Skin epidermis (tissue), 12 donors: ENCODE measurements around the gene CCK.

Experiments used
- H3K27ac ChIP-seq, 21 experiments: fragments of 200-600 bp; sonication (generic) in 11 of 21; one replicate each; pipeline ENCODE4 v1.5.0; 2020; ENCODE audit warnings: mild to moderate bottlenecking in 3 of 21, inconsistent platforms in 2 of 21, moderate library complexity in 2 of 21
- H3K4me3 ChIP-seq, 7 experiments: fragments of 200-600 bp; sonication (generic) in 2 of 7; one replicate each; pipeline ENCODE4 v1.5.0; 2020; ENCODE audit warnings: inconsistent platforms in 2 of 7, mild to moderate bottlenecking in 2 of 7, moderate library complexity in 1 of 7

CCK gene

DNA sequence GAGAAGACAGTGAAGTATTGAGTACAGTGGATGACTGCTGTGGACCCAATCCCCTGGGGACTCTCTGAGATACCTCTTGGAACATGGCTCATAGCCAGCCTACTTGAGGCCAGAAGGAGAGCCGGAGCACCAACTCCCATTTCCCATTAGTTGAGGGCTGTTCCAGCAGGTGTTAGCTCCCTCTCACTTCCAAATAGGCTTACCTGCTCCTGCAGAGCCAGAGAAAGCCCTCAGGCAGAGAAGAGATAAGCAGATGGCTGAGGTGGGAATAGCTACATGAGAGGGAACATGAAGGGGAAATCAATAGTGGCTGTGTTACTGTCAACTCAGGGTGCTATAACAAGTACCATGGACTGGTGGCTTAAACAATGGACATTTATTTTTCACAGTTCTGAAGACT, 4.6 kb upstream of the CCK start:
- Histone ChIP-seq H3K27ac (no peak overlapping the region), H3K4me3 (no peak overlapping the region)

DNA sequence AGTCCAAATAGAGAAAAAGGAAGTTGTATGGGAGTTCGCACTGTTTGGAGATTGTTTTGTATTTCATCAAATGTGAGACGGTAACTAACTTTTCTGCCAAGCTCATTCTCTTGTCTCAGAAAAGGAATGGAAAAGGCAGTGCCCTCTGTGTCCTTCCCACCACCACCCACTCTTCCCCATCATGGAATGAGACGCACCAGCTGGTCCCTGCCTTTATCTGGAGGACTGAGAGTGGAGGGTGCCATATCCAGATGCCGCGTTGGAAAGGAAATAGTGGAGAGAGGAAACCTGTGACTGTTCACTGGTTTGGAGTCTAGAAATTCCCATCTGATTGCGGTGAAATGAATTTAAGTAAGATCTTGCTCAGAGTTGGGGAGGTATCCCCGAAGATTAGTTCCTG, 3.7 kb upstream of the CCK start:
- H3K27ac ChIP-seq, result no peak overlapping the region
- no peak overlapping the region for H3K4me3 ChIP-seq

DNA sequence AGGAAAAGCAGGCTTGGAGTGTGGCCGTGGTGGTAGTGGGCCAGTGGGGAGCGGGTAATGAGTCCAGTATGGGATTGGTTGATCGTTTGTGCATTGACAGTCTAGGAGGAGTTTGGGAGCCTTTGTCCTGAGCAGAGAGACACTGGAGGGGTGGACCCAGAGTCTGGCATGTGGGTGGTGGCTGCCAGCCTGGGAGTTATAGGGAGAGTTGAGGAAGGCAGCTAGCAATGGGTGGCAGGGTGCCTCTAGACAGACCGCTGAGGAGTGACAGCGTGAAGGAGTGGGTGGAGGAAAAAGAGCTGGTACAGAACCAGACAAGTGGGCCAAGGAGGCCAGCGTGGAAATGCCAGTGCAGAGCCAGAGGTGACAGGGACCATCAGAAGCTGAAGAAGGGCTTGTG, 1.9 kb upstream of the CCK start:
- H3K4me3 ChIP-seq, result no peak overlapping the region
- no peak overlapping the region for H3K27ac ChIP-seq

DNA sequence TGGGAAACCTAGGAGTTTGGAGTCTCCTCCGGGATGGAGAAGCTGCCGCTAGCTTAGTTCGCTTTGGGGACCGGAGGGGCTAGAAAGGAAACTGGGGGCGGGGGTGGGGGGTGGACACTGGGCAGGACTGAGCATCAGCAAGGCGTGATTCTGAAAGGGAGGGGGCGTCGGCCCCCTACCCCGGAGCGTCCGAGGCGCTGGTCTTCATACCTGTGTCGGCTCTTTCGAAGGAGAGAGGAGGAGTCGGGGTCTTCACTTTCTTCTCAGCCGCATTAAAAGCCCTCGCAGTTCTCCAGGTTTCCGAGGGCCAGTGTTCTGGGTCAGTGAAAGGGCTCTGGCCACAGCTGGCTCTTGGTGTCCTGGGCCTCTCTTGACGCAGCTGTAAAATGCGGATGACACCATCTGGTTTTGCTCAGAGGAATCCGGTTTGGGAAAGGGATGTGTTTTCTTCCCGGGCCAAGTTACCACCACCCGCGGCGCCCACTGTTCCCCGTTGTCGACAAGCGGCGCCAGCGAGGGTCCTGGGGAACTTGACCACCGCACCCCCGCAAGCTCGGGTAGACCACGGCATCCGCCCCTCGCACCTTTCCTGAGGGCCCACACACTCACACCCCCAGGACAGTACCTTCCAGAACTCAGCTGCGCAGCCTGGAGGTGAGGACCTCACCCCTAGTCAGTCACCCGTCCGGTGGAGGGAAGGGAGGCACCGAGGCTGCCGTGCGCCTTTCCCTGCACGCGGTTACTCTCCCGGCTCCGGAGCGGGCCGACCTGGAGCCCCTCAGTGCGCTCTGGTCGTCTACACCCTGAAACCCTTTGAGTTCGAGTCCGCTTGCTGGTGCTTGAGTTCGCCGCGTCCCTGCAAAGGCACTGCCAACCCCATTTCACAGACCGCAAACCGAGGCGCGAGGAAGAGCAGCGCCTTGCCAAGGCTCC, 660 bp downstream of the CCK start:
- no peak overlapping the region for H3K4me3 ChIP-seq
- no peak overlapping the region for H3K27ac ChIP-seq

DNA sequence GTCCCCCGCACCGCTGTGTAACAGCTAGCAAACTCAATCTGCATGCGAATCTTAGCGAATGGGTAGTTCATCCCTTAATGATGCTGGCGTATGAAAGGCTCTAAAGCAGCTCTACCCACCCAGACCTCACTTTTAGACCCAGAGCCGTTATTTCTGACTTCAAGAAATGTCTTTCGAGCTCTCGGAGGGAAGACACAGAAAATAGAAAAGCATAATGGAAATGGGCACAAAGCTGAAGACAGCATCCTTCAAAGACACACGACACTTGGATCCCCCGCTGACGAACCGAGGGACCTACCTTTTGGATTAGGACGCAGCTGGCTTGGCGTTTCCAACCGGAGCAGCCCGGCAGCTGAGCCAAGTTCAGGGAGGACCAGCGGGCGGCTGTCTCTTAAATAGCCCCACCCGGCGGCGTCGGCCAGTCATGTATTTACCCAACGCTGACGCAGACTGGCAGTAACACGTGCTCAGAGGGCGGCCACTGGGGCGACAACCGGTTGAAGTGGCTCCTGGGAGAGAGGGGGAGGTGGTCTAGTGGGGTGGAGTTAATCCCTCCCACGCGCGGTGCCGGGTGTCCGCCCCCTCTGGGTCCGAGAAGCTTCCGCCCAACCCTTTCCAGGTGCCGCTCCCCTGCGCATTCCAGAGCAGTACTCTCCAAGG, 1.5 kb downstream of the CCK start:
- Histone ChIP-seq H3K27ac (no peak overlapping the region), H3K4me3 (no peak overlapping the region)

DNA sequence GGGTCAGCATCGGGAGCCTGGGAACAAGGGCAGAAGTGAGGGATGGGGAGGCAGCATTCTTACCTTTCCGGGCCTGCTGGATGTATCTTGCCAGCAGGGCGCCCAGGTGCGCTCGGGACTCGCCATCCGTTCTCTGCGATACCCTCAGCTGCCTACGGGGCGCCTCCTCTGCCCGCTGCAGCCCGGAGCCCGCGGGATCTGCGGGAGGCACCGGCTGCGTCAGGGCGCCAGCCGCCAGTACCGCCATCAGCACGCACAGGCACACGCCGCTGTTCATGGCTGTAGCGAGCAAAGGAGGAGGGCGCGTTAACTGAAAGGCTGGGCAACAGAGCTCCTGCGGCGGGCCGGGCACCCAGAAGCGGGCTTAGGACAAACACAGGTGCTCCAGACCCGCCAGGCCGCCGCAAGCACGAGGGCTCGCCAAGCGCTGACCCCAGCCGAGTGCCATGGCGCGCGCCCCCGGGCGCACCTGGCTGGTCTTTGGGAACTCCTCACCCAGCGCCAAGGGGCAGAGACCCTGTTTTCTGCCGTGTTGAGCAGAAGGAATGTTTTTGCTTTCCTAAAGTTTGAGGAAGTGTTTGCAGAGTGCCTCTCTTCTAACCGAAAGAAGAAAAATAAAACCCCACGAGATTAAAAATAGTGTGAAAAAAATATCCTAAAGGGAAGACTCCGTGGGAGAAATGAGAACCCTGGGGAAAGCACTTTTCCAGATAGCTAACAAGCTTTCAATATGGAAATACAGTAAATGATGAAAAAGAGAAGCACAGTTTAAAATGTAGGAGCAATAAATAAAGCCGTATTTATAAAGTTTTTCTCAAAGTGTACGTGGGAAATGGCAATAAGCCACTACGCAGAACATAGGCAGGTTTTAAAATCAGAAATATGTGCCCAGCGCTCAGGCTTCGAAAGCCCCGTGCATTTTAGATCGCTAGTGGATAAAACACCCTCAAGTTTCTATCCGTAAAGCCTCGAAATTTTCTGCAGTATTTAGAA, 2.3 kb downstream of the CCK start:
- Histone ChIP-seq H3K27ac (no peak overlapping the region), H3K4me3 (peak overlapping the region in 1 of 7 experiments; percentile 7)

DNA sequence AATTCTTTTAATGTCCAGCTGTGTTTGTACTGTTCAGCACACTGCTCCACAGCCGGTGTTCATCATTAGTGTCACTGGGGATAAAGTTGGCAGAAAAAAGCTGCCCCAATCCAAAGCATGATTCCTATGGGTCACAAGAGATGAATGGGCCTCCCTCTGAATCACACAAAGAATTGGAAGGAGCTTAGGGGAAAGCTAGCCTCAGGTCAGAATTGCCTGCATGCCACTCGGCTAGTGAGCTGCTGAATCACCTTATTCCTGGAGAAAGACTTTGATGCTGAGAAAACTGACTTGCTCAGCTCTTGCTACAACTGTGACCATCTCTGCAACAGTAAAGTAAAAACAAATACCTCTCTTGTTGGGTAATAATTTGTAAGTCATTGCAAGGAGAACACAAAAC, 3.5 kb downstream of the CCK start:
- no peak overlapping the region for H3K4me3 ChIP-seq
- no peak overlapping the region for H3K27ac ChIP-seq

DNA sequence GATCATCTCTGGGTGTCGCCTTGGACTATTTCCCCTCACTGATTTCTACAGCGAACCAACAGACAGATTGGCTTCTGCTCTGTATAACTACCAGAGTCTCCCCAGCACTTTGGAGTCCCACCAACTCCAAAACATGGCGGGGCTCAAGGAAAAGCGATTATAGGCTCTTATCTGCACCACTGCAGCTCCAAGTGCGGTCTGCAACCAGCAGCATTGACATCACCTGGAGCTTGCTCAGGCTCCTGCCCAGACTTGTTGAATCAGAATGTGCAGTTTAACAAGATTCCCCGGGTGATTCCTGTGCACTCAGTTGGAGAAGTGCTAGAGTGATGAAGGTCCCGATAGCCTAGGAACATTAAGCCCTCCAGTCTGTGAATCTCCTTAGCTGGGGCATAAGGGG, 9.0 kb downstream of the CCK start:
- Histone ChIP-seq H3K27ac (no peak overlapping the region), H3K4me3 (no peak overlapping the region)

DNA sequence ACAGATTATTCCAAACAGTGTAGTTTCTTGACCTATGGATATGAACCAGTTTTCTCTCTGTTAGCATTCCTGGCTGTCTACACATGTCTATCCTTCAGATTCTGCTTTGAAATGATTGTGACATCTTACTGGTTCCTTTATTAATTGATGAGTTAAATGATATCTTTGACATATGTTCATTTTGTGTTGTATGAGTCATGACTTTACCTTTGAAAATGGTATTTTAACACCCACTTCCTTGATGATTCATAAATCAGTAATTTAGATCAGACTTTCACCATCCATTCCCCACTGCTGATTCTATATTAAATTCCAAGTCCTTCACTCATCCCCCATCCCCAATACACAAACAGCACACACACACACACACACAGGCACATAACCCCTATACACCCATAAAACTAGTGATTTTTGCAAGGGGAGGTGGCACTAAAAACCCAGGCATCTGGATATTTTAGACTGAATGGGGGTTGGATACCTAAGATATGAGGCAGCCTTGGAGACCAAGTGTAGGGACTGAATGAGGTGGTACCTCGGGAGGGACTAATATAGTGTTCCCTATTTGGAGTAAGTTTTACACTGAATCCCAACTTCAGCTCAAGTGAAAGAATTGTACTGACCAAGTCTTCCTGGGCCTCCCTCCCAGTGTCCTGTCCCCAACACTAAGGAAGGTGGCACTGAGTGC, 9.7 kb downstream of the CCK start:
- Histone ChIP-seq H3K27ac (no peak overlapping the region), H3K4me3 (no peak overlapping the region)

DNA sequence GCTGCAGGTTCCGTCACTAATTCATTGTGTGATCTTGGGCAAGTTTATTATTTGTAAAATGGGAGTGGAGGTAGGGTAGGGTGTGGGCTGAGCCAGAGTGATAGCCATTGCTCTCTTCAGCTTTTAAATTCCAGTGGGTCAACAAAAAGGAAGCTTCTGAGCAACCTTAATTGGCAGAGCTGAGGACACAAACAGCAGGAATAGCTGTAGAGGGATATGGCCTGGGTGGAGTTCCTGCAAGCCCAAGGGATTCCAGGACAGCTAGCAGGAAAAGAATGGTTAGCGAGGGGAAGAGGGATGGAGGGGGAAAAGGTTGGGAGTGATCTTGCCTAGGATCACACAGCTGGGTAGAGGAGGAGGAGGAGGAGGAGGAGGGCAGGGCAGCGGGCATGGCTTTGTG, 11.4 kb downstream of the CCK start:
- Histone ChIP-seq H3K4me3 (no peak overlapping the region), H3K27ac (no peak overlapping the region)

DNA sequence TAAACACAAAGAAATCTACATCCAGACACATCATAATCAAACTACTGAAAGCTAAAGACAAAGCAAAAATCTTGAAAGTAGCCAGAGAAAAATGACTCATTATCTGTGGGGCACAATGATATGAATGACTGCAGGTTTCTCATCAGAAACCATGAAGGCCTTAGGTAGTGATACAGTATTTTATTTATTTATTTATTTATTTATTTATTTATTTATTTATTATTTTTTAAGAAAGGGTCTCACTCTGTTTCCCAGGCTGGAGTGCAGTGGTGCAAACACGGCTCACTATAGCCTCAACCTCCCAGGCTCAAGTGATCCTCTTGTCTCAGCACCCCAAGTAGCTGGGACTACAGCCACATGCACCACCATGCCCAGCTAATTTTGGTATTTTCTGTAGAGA, 15.2 kb downstream of the CCK start:
- H3K27ac ChIP-seq, result no peak overlapping the region
- H3K4me3 ChIP-seq, result no peak overlapping the region

DNA sequence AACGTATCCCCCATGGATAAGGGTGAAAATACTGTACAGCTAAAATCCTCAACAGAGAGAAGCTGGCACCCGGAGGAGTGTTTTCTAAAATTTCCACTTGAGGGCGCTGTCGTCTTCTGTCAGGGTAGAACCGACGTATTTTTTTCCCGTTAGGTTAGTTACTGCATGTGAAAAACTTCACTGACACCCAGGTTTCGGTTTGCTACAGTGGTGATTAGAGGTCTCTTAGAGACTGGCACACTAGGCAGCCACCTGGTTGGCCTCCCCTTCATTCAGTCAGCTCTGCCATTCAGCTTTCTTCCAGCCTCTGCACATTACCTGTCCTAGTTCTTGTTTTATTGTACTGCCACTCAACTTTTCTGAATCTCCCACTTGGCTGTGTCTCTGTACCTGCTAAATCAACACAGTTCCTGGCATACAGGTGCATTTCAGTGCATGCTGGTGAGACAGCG, 18.4 kb downstream of the CCK start:
- Histone ChIP-seq H3K4me3 (no peak overlapping the region), H3K27ac (no peak overlapping the region)

DNA sequence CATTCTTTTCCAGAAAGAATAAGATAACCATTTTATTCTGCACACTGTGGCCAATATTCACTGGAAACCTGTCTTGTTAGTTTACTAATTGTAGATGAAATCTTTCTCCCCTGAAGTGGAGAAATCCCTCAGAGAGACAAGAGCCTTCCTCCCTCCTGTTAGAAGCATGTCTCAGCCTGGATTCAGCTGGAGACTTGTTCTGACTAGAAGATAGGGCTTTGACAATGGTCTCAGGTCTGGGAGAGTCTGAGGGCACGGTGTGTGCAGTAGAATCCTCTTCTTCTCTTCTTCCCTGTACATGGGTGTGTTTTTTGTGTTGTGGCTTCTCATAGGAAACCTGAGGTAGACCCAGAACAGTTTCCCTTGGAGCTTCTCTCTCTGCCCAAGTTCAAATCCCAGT, 19.9 kb downstream of the CCK start:
- Histone ChIP-seq H3K27ac (no peak overlapping the region), H3K4me3 (no peak overlapping the region)

DNA sequence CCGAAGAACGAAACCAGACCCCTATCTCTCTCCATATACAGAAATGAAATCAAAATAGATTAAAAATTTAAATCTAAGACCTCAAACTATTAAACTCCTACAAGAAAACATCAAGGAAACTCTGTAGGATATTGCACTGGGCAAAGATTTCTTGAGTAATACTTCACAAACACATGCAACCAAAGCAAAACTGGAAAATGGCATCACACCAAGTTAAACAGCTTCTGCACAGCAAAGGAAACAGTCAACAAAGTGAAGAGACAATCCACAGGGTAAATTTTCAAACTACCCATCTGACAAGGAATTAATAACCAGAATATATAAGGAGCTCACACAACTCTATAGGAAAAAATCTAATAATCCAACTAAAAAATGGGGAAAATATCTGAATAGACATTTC, 29.4 kb downstream of the CCK start:
- Histone ChIP-seq H3K27ac (no peak overlapping the region), H3K4me3 (no peak overlapping the region)

DNA sequence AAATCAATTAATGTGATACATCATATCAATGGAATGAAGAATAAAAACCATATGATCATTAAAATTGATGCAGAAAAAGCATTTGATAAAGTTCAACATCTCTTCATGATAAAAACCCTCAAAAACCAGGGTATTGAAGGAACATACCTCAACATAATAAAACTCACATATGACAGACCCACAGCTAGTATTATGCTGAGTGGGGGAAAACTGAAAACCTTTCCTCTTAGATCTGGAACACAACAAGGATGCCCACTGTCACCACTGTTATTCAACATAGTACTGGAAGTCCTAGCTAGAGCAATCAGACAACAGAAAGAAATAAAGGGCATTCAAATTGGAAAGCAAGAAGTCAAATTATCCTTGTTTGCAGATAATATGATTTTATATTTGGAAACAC, 30.5 kb downstream of the CCK start:
- Histone ChIP-seq H3K4me3 (no peak overlapping the region), H3K27ac (no peak overlapping the region)

DNA sequence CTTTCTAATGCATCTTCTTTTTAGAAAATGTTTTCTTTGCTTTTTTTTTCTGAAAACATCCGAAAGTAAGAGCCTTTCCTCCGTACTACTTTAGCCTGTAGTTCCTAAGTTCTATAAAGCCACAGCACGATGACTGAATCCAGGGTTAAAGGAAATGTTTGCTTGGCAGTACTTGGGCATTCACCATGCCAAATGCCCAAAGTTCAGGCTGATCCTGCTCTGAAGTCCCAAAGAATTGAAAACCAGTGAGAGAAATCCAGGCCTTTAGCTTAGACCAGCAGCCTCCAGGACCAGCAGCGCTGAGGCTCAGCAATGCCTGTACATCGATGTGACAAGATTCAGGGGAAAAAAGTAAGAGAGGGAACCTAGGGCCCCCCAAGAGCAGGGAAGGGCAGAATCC, 35.1 kb downstream of the CCK start:
- Histone ChIP-seq H3K4me3 (no peak overlapping the region), H3K27ac (no peak overlapping the region)

DNA sequence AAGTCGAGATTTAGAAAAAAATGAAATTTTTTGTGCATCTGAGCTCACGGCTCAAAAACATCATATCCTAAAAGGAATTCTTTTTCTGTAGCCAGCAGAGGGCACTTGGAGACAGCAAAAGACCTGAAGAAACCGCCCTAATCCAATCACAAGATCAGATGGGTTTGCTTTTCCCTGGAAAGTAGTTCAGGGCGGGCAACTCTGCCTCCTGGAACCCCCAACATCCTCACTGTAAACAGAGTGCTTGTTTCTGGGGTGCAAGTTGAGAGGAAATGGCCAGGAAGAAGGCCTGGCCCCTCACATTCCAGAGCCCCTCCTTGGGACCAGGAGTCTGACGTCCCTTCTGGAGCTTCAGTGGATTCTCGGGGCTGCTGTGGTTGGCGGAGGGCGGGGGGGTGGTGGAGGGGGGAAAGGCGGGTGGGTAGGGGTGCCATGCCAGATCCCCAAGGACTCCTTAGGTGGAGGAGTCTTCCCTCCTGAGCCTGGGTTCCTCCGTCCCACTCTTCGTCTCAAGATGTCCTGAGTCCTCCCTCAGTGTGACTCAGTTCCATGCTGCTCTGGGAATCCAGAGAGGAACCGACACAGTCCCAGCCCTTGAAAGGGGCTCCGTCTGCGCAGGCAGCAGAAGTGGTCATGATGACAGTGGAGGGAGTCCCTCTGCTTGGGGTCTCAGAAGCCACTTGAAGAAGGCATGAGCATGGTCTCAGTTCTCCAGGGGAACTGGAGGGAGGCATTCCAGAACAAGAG, 35.9 kb downstream of the CCK start:
- Histone ChIP-seq H3K4me3 (no peak overlapping the region), H3K27ac (no peak overlapping the region)

DNA sequence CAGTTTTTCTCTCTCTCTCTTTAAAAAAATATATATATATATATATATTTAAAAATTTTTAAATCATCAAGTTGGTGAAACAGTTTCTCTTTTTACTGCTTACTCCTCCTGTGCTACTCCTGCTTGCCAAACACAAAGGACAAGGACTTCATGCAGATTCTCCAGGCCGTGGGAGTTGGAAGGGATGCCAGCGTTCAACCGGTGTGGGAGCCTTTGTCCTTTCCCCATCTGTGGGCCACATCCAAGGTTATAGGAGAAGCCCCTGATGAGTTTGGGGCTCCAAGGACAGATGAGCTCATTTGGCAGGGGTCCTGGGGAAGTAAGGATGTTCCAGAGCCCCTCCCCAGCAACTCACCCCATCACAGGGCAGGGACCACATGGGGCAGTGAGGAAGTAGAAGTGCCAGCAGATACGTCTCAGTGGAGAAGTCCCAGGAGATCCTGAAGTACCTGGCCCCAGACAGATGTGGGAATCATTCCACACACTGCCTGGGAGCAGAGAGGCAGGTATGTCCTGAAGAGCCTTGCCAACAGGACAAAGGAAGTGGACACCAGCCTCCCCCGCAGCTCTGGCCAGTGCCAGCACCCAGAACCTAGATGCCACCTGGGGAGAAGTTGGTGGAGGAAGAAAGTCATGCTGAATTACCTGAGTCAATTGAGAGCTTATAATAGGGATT, 36.6 kb downstream of the CCK start:
- no peak overlapping the region for H3K27ac ChIP-seq
- H3K4me3 ChIP-seq, result no peak overlapping the region
